GM19328 (cell line): ENCODE measurements around the gene FN3K.
"Not testable (repeated sequence)": the region's sequence is repeated elsewhere in the genome, so short reads cannot be mapped to it uniquely, and the experiment has no call there.

ENCODE experiments used
- ATAC-seq: cut with Tn5 transposase; IDR thresholded peaks from one replicate; pipeline ENCODE4 v1.9.1; 2021; ENCODE audit warnings: mild to moderate bottlenecking, moderate library complexity; ENCODE audit not compliant: unreplicated experiment

FN3K gene

GRCh38 chr17:82772026-82772425 is 36.6 kb downstream of the FN3K start:
- no peak for ATAC-seq

- not testable (repeated sequence) for ATAC-seq
Observed at GRCh38 chr17:82774456-82774855, 39.0 kb downstream of the FN3K start.

- ATAC-seq, result no peak
Observed at GRCh38 chr17:82775001-82775823, 39.8 kb downstream of the FN3K start.

- ATAC-seq, result no peak
Observed at GRCh38 chr17:82776454-82776853, 41.0 kb downstream of the FN3K start.

GRCh38 chr17:82777778-82778375 is 42.5 kb downstream of the FN3K start:
- not testable (repeated sequence) for ATAC-seq

GRCh38 chr17:82779541-82779940 is 44.1 kb downstream of the FN3K start:
- ATAC-seq, result no peak

GRCh38 chr17:82780195-82780594 is 44.8 kb downstream of the FN3K start:
- ATAC-seq, result no peak

DNA sequence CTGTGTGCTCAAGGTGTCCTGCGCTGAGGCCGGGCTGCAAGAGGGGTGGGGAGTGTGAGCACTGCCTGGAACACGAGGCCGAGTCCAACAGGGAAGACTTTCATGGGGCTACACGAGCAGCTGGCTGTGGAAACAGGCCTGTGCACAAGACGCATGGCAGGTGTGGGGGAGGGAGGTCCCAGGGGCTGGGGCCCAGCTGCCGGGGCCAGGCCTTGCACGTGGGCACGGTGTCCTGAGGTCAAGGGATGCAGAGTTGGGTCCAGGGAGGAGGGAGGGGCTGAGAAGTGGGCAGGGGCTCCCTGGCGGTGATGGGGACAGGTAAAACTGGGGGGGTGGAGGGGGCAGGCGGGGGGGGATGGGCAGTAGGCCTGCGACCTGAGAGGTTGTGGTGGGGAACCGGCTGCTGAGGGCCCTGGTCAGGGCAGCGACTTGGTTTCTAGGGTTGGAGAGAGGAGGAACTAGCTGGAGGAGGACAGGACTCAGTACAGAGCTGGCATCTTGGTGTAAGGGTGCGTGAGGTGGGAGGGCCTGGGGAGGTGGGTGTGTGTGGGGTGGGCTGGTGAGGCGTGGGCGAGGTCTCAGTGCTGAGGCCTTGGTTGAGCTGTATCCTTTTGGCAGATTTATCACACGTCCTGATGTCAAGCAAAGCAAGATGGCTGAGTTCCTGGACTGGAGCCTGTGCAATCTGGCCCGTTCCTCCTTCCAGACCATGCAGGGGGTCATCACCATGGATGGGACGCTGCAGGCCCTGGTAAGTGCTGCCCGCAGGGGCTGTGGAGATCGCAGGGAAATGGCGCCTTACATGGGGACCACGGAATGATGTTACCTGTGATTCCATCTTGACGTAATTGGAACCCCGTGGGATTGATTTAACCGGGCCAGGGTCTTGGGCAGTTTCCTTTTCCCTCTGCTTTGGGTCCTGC is 45.8 kb downstream of the FN3K start:
- no peak for ATAC-seq

GRCh38 chr17:82781894-82782274 is 46.5 kb downstream of the FN3K start:
- ATAC-seq, result no peak

GRCh38 chr17:82782657-82783207 is 47.3 kb downstream of the FN3K start:
- no peak for ATAC-seq

DNA sequence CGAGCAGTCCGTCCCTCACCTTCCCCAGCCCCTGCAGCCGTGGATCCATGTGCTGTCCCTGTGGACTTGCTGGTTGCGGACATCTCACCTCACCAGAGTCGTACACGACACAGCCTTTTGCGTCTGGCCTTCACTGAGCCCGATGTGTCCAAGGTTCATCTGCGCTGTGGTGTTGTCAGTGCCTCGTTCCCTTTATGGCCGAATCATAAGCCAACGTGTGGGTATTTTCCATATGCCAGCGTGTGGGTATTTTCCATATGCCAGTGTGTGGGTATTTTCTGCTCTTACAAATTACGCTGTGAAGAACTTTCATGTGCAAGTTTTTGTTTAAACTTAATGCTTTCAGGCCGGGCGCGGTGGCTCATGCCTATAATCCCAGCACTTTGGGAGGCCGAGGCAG is 48.1 kb downstream of the FN3K start:
- no peak for ATAC-seq

DNA sequence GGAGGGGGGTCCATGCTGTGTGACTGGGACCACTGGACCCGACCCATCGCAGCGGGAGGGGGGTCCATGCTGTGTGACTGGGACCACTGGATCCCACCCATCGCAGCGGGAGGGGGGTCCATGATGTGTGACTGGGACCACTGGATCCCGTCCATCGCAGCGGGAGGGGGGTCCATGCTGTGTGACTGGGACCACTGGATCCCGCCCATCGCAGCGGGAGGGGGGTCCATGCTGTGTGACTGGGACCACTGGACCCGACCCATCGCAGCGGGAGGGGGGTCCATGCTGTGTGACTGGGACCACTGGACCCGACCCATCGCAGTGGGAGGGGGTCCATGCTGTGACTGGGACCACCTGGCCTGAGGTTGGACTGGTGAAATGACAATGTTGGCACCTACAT is 50.2 kb downstream of the FN3K start:
- ATAC-seq, result not testable (repeated sequence)

- ATAC-seq, result no peak
Observed at GRCh38 chr17:82786427-82786826, 51.0 kb downstream of the FN3K start.

DNA sequence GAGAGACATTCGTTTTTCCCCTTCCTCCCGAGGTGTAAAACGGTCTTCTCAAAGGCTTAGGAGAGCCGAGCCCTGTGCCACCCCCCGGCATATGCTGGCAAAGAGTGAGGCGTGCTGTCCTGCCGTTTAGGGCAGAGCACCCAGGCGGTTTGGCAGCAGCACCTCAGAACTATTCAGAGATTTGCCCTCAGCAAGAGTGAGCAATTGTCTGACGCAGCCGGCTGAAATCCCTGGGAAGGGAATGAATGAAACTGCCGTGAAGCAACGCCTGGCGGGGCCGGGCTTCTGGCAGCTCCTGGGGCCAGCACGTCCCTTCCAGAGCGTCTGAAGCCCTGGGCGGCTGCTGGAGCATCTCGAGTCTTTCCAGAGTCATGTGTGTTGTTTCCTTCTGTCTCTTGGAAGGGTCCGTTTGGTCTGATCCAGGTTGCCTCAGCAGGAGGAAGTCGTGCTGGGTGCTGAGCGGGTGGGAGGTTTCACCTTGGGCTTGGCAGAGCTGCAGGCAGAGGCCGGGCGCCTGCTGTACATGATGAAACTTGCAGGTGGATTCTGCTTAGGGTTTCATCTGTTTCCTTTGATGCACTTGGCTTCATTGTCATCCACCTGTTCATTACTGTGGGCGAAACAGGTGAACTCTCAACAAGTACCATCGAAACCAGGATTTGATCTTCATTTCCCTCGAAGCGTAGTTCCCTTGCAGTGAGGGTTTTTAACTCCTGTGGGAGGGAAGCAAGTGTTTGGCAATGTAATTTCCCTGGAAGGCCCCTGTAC is 51.9 kb downstream of the FN3K start:
- no peak for ATAC-seq

- no peak for ATAC-seq
Observed at GRCh38 chr17:82788206-82789001, 53.0 kb downstream of the FN3K start.

- ATAC-seq, result no peak
Observed at GRCh38 chr17:82789051-82789592, 53.7 kb downstream of the FN3K start.

DNA sequence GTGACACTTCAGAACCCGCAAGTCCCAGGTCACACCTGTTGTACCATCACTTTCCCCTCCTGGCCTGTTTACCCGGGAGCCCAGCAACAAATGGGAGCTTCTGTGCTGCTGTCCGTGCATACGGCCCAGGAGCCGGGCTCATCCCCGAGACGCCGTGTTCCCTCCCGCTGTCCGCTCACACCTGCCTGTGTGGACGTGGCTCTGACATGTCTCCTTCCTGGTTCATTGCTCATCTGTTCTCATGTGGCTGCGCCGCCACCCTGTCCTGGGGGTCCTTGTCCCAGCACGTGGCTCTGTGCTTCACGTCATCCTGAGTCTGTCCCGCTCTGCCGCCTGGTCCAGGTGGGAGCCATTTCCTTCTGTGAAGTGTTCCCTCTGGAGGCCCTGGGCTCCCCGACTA is 54.4 kb downstream of the FN3K start:
- ATAC-seq, result no peak

- no peak for ATAC-seq
Observed at GRCh38 chr17:82790391-82790790, 55.0 kb downstream of the FN3K start.

DNA sequence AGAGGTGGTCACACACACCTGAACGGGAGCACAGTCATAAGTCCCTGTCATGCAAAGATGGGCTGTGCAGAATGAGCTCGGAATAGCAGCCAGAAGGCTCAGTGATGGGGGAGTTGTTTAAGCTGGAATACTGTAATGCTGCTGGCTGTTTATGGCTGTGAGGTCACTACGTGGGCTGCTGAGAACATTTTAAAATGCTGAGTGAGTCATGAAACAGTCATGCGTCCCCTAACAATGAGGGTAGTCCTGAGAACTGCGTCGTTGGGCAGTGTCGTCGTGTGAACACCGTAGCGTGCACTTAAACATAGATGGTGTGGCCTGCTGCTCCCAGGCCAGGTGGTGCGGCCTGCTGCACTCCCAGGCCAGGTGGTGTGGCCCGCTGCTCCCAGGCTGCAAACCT is 56.1 kb downstream of the FN3K start:
- no peak for ATAC-seq
